Subcutaneous preadipocyte (primary cell): Measurements from ENCODE around the gene VSTM2L. TPM values are rescaled to one million over a fixed set of nuclear protein-coding genes. Genes with fewer than 3 reads are reported as not detected.

Experiments used
- total RNA-seq: library from RNA; depleted of rRNA; stranded (reverse); fragments of >200 nt; gene quantifications from 2 replicates; pipeline ENCODE4 v1.2.3, GENCODE V29; 2012

Gene VSTM2L
- total RNA-seq, result 0.20 and 0.73 TPM in 2 replicates

GRCh38 chr20:37902504-37903313 is at the start of gene VSTM2L:
TSS of gene VSTM2L (plus strand) at chr20:37903127. CDS start at chr20:37903351, 224 bp downstream.

Other genes with a start within 250 kb of the VSTM2L start
- gene CTNNBL1, start 209.1 kb upstream of the VSTM2L start, total RNA-seq, result 19.1 and 24.6 TPM in 2 replicates
- 21.7 and 29.3 TPM in 2 replicates for gene TTI1, start 130.3 kb downstream of the VSTM2L start, total RNA-seq
- gene RPRD1B, start 130.6 kb downstream of the VSTM2L start, total RNA-seq, result 22.8 and 22.9 TPM in 2 replicates